Trophoblast cell (in vitro differentiated cells and primary cell): ENCODE data around the gene TM9SF1.
"Not testable (repeated sequence)": the region's sequence is repeated elsewhere in the genome, so short reads cannot be mapped to it uniquely, and the experiment has no call there.

Source experiments
- DNase-seq, 2 donors: peaks; one replicate each; pipeline ENCODE4 v3.0.0-alpha.2; 2016
- H2AFZ ChIP-seq: 2 replicates; pipeline ENCODE4 v1.6.1; 2013; ENCODE audit warnings: low read length, moderate library complexity, mild to moderate bottlenecking; ENCODE audit not compliant: insufficient read depth, poor library complexity
- H2AK5ac ChIP-seq: 2 replicates; pipeline ENCODE4 v1.6.1; 2013; ENCODE audit warnings: mild to moderate bottlenecking, low read length
- H2BK120ac ChIP-seq: 2 replicates; pipeline ENCODE4 v1.6.1; 2013; ENCODE audit warnings: low read length, mild to moderate bottlenecking, moderate library complexity; ENCODE audit not compliant: insufficient read depth, poor library complexity
- H2BK12ac ChIP-seq: 2 replicates; pipeline ENCODE4 v1.6.1; 2013; ENCODE audit warnings: mild to moderate bottlenecking, low read length, moderate library complexity
- H2BK5ac ChIP-seq: 2 replicates; pipeline ENCODE4 v1.6.1; 2013; ENCODE audit warnings: low read length, low read depth, moderate library complexity, mild to moderate bottlenecking; ENCODE audit not compliant: poor library complexity
- H3K14ac ChIP-seq: 2 replicates; pipeline ENCODE4 v1.6.1; 2013; ENCODE audit warnings: mild to moderate bottlenecking, low read length
- H3K18ac ChIP-seq: 2 replicates; pipeline ENCODE4 v1.6.1; 2013; ENCODE audit warnings: mild to moderate bottlenecking, low read length
- H3K23ac ChIP-seq: 2 replicates; pipeline ENCODE4 v1.6.1; 2013; ENCODE audit warnings: low read length
- H3K27ac ChIP-seq: 2 replicates; pipeline ENCODE4 v1.5.1; 2013; ENCODE audit warnings: low read depth, mild to moderate bottlenecking, inconsistent platforms, low read length, moderate library complexity
- H3K27me3 ChIP-seq: 2 replicates; pipeline ENCODE4 v1.6.1; 2013; ENCODE audit warnings: inconsistent platforms, mild to moderate bottlenecking, low read length, moderate library complexity; ENCODE audit not compliant: insufficient read depth
- H3K36me3 ChIP-seq, 2 experiments: 1 replicate in 1 of 2; 2 replicates in 1 of 2; pipeline ENCODE4 v1.6.1; 2013; ENCODE audit warnings: low read length in 2 of 2, mild to moderate bottlenecking in 2 of 2, moderate library complexity in 1 of 2; ENCODE audit not compliant: insufficient read depth in 2 of 2, control insufficient read depth in 1 of 2
- H3K4ac ChIP-seq: 2 replicates; pipeline ENCODE4 v1.6.1; 2013; ENCODE audit warnings: low read depth, mild to moderate bottlenecking, low read length, moderate library complexity
- H3K4me1 ChIP-seq, 2 experiments: 1 replicate in 1 of 2; 2 replicates in 1 of 2; pipeline ENCODE4 v1.6.1; 2013; ENCODE audit warnings: low read length in 2 of 2, mild to moderate bottlenecking in 2 of 2, moderate library complexity in 1 of 2; ENCODE audit not compliant: insufficient read depth in 2 of 2, control insufficient read depth in 1 of 2
- H3K4me2 ChIP-seq: 2 replicates; pipeline ENCODE4 v1.6.1; 2013; ENCODE audit warnings: inconsistent platforms, mild to moderate bottlenecking, low read length, moderate library complexity
- H3K4me3 ChIP-seq: 2 replicates; pipeline ENCODE4 v1.5.1; 2013; ENCODE audit warnings: mild to moderate bottlenecking, low read depth, low read length, inconsistent platforms
- H3K79me1 ChIP-seq: one replicate; pipeline ENCODE4 v1.6.1; 2013; ENCODE audit warnings: low read length
- H3K79me2 ChIP-seq: 2 replicates; pipeline ENCODE4 v1.6.1; 2013; ENCODE audit warnings: low read length, mild to moderate bottlenecking; ENCODE audit not compliant: control insufficient read depth, insufficient read depth, poor library complexity
- H3K9ac ChIP-seq: 2 replicates; pipeline ENCODE4 v1.6.1; 2013; ENCODE audit warnings: mild to moderate bottlenecking, low read length
- H3K9me3 ChIP-seq: 2 replicates; pipeline ENCODE4 v1.6.1; 2013; ENCODE audit warnings: low read depth, mild to moderate bottlenecking, control low read depth, inconsistent platforms, low read length; ENCODE audit not compliant: insufficient read depth
- H4K12ac ChIP-seq: 2 replicates; pipeline ENCODE4 v1.6.1; 2013; ENCODE audit warnings: low read depth, mild to moderate bottlenecking, low read length, moderate library complexity
- H4K8ac ChIP-seq: 2 replicates; pipeline ENCODE4 v1.6.1; 2013; ENCODE audit warnings: low read depth, mild to moderate bottlenecking, low read length, moderate library complexity
- H4K91ac ChIP-seq: one replicate; pipeline ENCODE4 v1.6.1; 2013; ENCODE audit warnings: low read depth, mild to moderate bottlenecking, low read length, moderate library complexity
- WGBS: extraction: QIAGEN DNeasy Blood & Tissue Kit; methylation state at CpG from one replicate; pipeline ENCODE4 v1.1.7; 2013; ENCODE audit warnings: missing lambda C conversion rate; ENCODE audit not compliant: insufficient read length, insufficient coverage; ENCODE audit errors: extremely low coverage; 5-methylcytosine and 5-hydroxymethylcytosine counted together

TM9SF1 gene

DNA sequence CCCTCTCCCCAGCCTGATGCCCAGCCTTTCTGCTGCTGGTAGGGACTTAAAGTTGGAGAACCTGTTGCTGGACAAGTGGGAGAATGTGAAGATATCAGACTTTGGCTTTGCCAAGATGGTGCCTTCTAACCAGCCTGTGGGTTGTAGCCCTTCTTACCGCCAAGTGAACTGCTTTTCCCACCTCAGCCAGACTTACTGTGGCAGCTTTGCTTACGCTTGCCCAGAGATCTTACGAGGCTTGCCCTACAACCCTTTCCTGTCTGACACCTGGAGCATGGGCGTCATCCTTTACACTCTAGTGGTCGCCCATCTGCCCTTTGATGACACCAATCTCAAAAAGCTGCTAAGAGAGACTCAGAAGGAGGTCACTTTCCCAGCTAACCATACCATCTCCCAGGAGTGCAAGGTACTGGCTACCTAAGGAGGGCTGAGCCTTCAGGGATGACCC lies 11.9 kb upstream of the TM9SF1 start:
- no CpG with 5 or more reads among the region's 5 CpGs for WGBS
- Histone ChIP-seq H4K91ac (no peak overlapping the region), H3K4me2 (no peak overlapping the region)

DNA sequence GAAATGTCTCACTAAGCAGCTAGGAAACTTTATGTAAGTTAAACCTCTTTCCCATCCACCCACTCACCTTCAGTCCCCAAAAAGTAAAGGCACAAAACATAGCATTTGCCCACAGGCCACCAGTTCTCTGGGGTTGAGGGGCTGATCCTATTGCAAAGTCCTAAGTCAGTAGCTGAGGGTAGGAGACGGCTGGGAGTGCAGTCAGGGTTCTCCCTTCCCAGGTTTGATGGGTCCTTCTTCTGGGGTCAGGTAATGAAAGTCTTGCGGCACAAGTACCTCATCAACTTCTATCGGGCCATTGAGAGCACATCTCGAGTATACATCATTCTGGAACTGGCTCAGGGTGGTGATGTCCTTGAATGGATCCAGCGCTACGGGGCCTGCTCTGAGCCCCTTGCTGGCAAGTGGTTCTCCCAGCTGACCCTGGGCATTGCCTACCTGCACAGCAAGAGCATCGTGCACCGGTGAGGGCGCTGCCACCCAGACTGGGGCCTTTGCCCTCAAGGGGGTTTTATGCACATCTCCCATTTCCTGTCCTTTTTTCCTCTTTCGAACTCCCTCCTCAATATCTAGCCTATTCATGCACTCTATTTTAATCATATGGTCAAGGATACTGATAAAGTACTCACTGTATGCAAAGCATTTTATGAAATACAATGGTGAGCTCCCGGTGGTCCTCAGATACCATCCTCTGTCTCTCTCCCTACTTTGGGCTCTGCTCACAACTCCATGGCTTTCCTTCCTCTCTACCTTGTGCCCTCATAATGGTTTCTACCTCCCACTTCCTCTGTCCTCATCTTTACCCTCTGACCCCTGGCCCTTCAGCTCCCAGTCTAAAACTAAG lies 11.2 kb upstream of the TM9SF1 start:
- no peak overlapping the region for H4K8ac ChIP-seq
- peaks cover 2% of the 10 kb centered on the region for H3K9me3 ChIP-seq
- no peak overlapping the region for H3K18ac ChIP-seq
- no peak overlapping the region for H2BK120ac ChIP-seq
- DNase-seq: no peak
- H3K23ac ChIP-seq: no peak overlapping the region
- H4K12ac ChIP-seq: no peak overlapping the region
- H3K27me3 ChIP-seq: no peaks in the 10 kb centered on the region
- H3K79me1 ChIP-seq: no peaks in the 10 kb centered on the region
- H3K4ac ChIP-seq: no peak overlapping the region
- no peak overlapping the region for H3K4me2 ChIP-seq
- no peak overlapping the region for H3K14ac ChIP-seq
- H2AK5ac ChIP-seq: no peak overlapping the region
- H3K79me2 ChIP-seq: no peaks in the 10 kb centered on the region
- H2AFZ ChIP-seq: no peak overlapping the region
- H3K9ac ChIP-seq: no peak overlapping the region
- H3K27ac ChIP-seq: no peak overlapping the region
- no peak overlapping the region for H3K4me3 ChIP-seq
- peaks cover 31 to 53% of the 10 kb centered on the region in 2 experiments for H3K36me3 ChIP-seq
- H3K4me1 ChIP-seq: peaks cover 3 to 4% of the 10 kb centered on the region in 2 experiments
- no peak overlapping the region for H2BK12ac ChIP-seq
- no CpG with 5 or more reads among the region's 11 CpGs for whole genome bisulfite sequencing
- H4K91ac ChIP-seq: no peak overlapping the region
- no peak overlapping the region for H2BK5ac ChIP-seq

More for the DNA sequence above, 11.9 kb upstream of the TM9SF1 start:
- Histone ChIP-seq H3K23ac (no peak overlapping the region), H3K79me1 (no peaks in the 10 kb centered on the region), H3K36me3 (peaks cover 31 to 50% of the 10 kb centered on the region in 2 experiments), H3K4ac (no peak overlapping the region), H4K12ac (peak overlapping the region; percentile 17), H2AK5ac (no peak overlapping the region), H3K18ac (no peak overlapping the region), H4K8ac (no peak overlapping the region), H3K27me3 (no peaks in the 10 kb centered on the region), H2BK120ac (no peak overlapping the region), H3K14ac (no peak overlapping the region), H3K4me3 (no peak overlapping the region), H3K9ac (no peak overlapping the region), H3K4me1 (peaks cover 3 to 4% of the 10 kb centered on the region in 2 experiments), H2BK5ac (no peak overlapping the region), H3K79me2 (no peaks in the 10 kb centered on the region), H2BK12ac (no peak overlapping the region), H3K27ac (no peak overlapping the region), H2AFZ (no peak overlapping the region), H3K9me3 (no peaks in the 10 kb centered on the region)
- no peak for DNase-seq

DNA sequence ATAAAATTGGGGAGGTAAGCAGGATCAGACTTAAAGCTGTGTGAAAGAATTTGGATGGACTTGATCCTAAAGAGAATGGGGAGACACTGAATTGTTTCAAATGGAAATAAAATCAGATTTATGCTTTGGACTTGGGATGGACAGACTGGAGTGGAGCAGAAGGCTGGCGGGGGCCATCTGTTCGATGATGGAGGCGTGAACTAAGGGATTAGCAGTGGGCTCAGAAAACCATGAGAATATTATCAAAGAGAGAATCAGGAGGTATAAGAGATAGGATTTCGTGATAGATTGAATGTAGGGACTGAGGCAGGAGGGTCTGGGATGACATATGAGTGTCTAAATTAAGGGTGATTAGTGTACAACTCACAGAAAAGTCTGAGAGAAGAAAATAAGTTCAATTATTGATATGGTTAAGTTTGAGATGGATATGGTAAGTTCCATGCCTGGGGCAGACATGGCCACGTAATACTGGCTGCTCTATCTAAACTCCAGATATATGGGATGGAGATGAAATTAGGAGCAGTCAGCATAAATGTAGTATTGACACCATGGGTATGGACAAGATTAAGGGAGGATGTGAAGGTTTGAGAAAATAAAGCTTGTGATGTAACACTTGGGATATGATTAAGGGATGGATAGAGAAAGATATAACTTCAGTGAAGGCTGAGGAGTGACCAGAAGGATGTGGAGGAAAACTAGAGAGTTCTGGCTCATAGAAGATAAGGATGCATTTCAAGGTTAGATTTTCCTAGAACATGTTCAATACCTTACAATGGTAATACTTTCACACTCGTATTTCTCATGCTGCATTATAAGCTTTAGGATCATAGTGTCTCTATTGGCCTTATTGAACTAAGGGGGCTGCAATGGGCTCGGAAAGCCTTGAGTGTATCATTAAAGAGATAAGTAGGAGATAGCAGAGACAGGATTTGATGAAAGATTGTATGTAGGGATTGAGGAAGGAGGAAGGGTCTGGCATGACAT lies 9.2 kb upstream of the TM9SF1 start:
- Histone ChIP-seq H2BK120ac (no peak overlapping the region), H4K8ac (no peak overlapping the region), H2AK5ac (no peak overlapping the region)

DNA sequence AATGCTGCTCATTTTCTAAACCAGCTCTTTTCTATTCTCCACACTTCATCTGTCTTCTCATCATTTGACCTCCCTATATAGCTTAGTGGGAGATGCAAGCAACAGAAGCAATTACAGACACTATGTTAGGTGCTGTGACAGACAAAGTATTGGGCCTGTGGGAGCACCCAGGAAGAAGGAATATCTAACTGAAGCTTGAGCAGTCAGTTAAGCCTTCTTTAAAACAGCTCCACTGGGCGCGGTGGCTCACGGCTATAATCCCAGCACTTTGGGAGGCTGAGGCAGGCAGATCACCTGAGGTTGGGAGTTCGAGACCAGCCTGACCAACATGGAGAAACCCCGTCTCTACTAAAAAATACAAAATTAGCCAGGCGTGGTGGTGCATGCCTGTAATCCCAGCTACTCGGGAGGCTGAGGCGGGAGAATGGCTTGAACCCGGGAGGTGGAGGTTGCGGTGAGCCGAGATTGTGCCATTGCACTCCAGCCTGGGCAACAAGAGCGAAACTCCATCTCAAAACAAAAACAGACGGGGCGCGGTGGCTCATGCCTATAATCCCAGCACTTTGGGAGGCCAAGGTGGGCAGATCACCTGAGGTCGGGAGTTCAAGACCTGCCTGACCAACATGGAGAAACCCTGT lies 8.1 kb upstream of the TM9SF1 start:
- DNase-seq, H3K79me2 ChIP-seq, H3K79me1 ChIP-seq, H3K9me3 ChIP-seq, H3K23ac ChIP-seq, H4K12ac ChIP-seq, H3K4me1 ChIP-seq, H3K4ac ChIP-seq, H2AK5ac ChIP-seq, H3K4me3 ChIP-seq, H3K18ac ChIP-seq, H2BK120ac ChIP-seq, H3K14ac ChIP-seq, H3K9ac ChIP-seq, H4K8ac ChIP-seq, H2BK5ac ChIP-seq, H3K27me3 ChIP-seq, H4K91ac ChIP-seq, H3K4me2 ChIP-seq, H3K27ac ChIP-seq, H2AFZ ChIP-seq, H2BK12ac ChIP-seq: not testable (repeated sequence)
- peaks cover 20 to 35% of the 10 kb centered on the region in 2 experiments for H3K36me3 ChIP-seq
- no CpG with 5 or more reads among the region's 16 CpGs for WGBS

More for the DNA sequence above, 9.2 kb upstream of the TM9SF1 start:
- H3K4me2 ChIP-seq: no peak overlapping the region
- no peak overlapping the region for H2BK5ac ChIP-seq
- H3K79me1 ChIP-seq: no peaks in the 10 kb centered on the region
- H3K79me2 ChIP-seq: no peaks in the 10 kb centered on the region
- peaks cover 3 to 4% of the 10 kb centered on the region in 2 experiments for H3K4me1 ChIP-seq
- no peak overlapping the region for H3K18ac ChIP-seq
- H3K27ac ChIP-seq: no peak overlapping the region
- H3K23ac ChIP-seq: no peak overlapping the region
- no peak for DNase-seq
- H3K14ac ChIP-seq: no peak overlapping the region
- no peak overlapping the region for H3K4me3 ChIP-seq
- WGBS: 100% methylated on average over 1 of the region's 7 CpGs
- H3K9ac ChIP-seq: no peak overlapping the region
- H3K36me3 ChIP-seq: peaks cover 22 to 39% of the 10 kb centered on the region in 2 experiments
- no peak overlapping the region for H2AFZ ChIP-seq
- no peak overlapping the region for H2BK12ac ChIP-seq
- H3K4ac ChIP-seq: no peak overlapping the region
- H4K91ac ChIP-seq: no peak overlapping the region
- no peaks in the 10 kb centered on the region for H3K27me3 ChIP-seq
- H4K12ac ChIP-seq: no peak overlapping the region
- H3K9me3 ChIP-seq: peaks cover 3% of the 10 kb centered on the region
